GM12878 (cell line): Measurements from ENCODE around the gene PDE7B. TPM values are rescaled to one million over a fixed set of nuclear protein-coding genes. Genes with fewer than 3 reads are reported as not detected.

Experiments used
- ATAC-seq: fragments of 200-7000 bp; cut with Tn5 transposase; 3 replicates; pipeline ENCODE4 v1.9.1; 2020; ENCODE audit warnings: mild to moderate bottlenecking, moderate library complexity
- BruUV-seq: library from RNA; stranded (reverse); fragments of 400-500 nt; replicated peaks from 2 replicates; lab custom pipeline; 2021; lab: Mats Ljungman, UMichigan
- CTCF ChIA-PET: fragments of 300-600 bp; sonication (Branson Sonifier 250); formaldehyde crosslinking; extraction: SDS; loops from one replicate; lab custom pipeline; 2021; ENCODE audit warnings: inconsistent platforms; lab: Yijun Ruan, JAX
- POLR2A ChIA-PET: fragments of 350-600 bp; formaldehyde crosslinking; extraction: SDS; loops from one replicate; lab custom pipeline; 2021; ENCODE audit warnings: inconsistent platforms; lab: Charles Lee
- RAD21 ChIA-PET: fragments of 300-600 bp; sonication (Branson Sonifier 250); formaldehyde crosslinking; loops from one replicate; lab custom pipeline; 2023; ENCODE audit warnings: antibody characterized with exemption; ENCODE audit not compliant: unreplicated experiment; lab: Charles Lee
- SMC1A ChIA-PET: fragments of 300-600 bp; sonication (Branson Sonifier 250); formaldehyde crosslinking; loops from one replicate; lab custom pipeline; 2023; ENCODE audit not compliant: unreplicated experiment, uncharacterized antibody; lab: Charles Lee
- DNase-seq: peaks from one replicate; pipeline ENCODE4 v3.0.0-alpha.2; 2011; ENCODE audit warnings: low read depth, low spot score
- FAIRE-seq: peaks from 3 replicates; lab custom pipeline; 2011; peaks lifted over from hg19 to GRCh38; lab: Jason Lieb, UNC
- H2AFZ ChIP-seq: 2 replicates; pipeline ENCODE4 v1.6.0; 2011; ENCODE audit warnings: low read depth, low read length, control low read depth; ENCODE audit not compliant: control insufficient read depth
- H3K27ac ChIP-seq: 2 replicates; pipeline ENCODE4 v1.5.1; 2011; ENCODE audit warnings: control low read depth; ENCODE audit not compliant: control insufficient read depth, insufficient read depth
- H3K27me3 ChIP-seq, 2 experiments: replicated peaks in 1 of 2; 2 replicates each; pipeline versions ENCODE4 v1.6.0 to v1.6.1; 2011; ENCODE audit warnings: low read length in 1 of 2; ENCODE audit not compliant: control insufficient read depth in 2 of 2, insufficient read depth in 2 of 2
- H3K36me3 ChIP-seq, 2 experiments: 2 replicates each; pipeline ENCODE4 v1.5.1; 2011; ENCODE audit warnings: low read length in 1 of 2; ENCODE audit not compliant: control insufficient read depth in 2 of 2, insufficient read depth in 2 of 2
- H3K4me1 ChIP-seq: 2 replicates; pipeline ENCODE4 v1.6.1; 2011; ENCODE audit warnings: mild to moderate bottlenecking, low read length, moderate library complexity, mixed read lengths; ENCODE audit not compliant: control insufficient read depth, insufficient read depth
- H3K4me2 ChIP-seq: 2 replicates; pipeline ENCODE4 v1.6.0; 2011; ENCODE audit warnings: control low read depth; ENCODE audit not compliant: control insufficient read depth, insufficient read depth
- H3K4me3 ChIP-seq: fragments of 200-600 bp; sonication (generic); 2 replicates; pipeline ENCODE4 v1.5.1; 2016
- H3K79me2 ChIP-seq: 2 replicates; pipeline ENCODE4 v1.6.0; 2011; ENCODE audit warnings: low read length; ENCODE audit not compliant: control insufficient read depth, insufficient read depth
- H3K9ac ChIP-seq: 2 replicates; pipeline ENCODE4 v1.8.0; 2011; ENCODE audit warnings: low read length, control low read depth, mixed read lengths; ENCODE audit not compliant: control insufficient read depth, insufficient read depth
- H3K9me3 ChIP-seq: replicated peaks from 3 replicates; pipeline ENCODE4 v1.5.1; 2011; ENCODE audit warnings: mild to moderate bottlenecking, low read length; ENCODE audit not compliant: control insufficient read depth, insufficient read depth
- H4K20me1 ChIP-seq: 2 replicates; pipeline ENCODE4 v1.6.0; 2011; ENCODE audit not compliant: control insufficient read depth, insufficient read depth
- CBX3 ChIP-seq: fragments of 200-600 bp; sonication (generic); IDR thresholded peaks from 2 replicates; pipeline ENCODE4 v1.6.1; 2016; ENCODE audit warnings: low read depth, borderline replicate concordance
- CEBPB ChIP-seq, 2 experiments: fragments of 150-350 bp in 1 of 2; IDR thresholded peaks; 2 replicates each; pipeline ENCODE4 v1.6.1; 2012 to 2014; ENCODE audit warnings: low read depth in 2 of 2, low read length in 2 of 2, borderline replicate concordance in 1 of 2, inconsistent platforms in 1 of 2
- CHD4 ChIP-seq: fragments of 200-600 bp; sonication (generic); IDR thresholded peaks from 2 replicates; pipeline ENCODE4 v1.6.1; 2016; ENCODE audit warnings: mild to moderate bottlenecking
- CREM ChIP-seq: IDR thresholded peaks from 2 replicates; pipeline ENCODE4 v1.6.1; 2014; ENCODE audit warnings: antibody characterized with exemption, low read depth
- EGR1 ChIP-seq, 2 experiments: IDR thresholded peaks; 1 replicate in 1 of 2; 2 replicates in 1 of 2; pipeline ENCODE4 v1.6.1; 2011 to 2012; ENCODE audit warnings: low read depth in 2 of 2, low read length in 2 of 2, borderline replicate concordance in 1 of 2, mild to moderate bottlenecking in 1 of 2, moderate library complexity in 1 of 2
- JUND ChIP-seq: IDR thresholded peaks from 2 replicates; pipeline ENCODE4 v1.6.1; 2012; ENCODE audit warnings: low read depth, mild to moderate bottlenecking, low read length, improper control_type of control experiment, moderate library complexity
- KLF5 ChIP-seq: fragments of 450-650 bp; IDR thresholded peaks from 2 replicates; pipeline ENCODE4 v1.6.1; 2014; ENCODE audit warnings: mild to moderate bottlenecking; ENCODE audit not compliant: partially characterized antibody
- MYC ChIP-seq: IDR thresholded peaks from 2 replicates; pipeline ENCODE4 v1.6.1; 2011; ENCODE audit warnings: mild to moderate bottlenecking, low read length, moderate library complexity, inconsistent platforms; ENCODE audit not compliant: insufficient read depth, insufficient replicate concordance, insufficient read length, severe bottlenecking
- NBN ChIP-seq: fragments of 450-650 bp; IDR thresholded peaks from 2 replicates; pipeline ENCODE4 v1.6.1; 2016
- NKRF ChIP-seq: fragments of 450-650 bp; conservative IDR thresholded peaks from 2 replicates; pipeline ENCODE4 v1.6.1; 2017; ENCODE audit warnings: mild to moderate bottlenecking, moderate library complexity
- PRDM15 ChIP-seq: fragments of 450-650 bp; formaldehyde crosslinking; IDR thresholded peaks from 2 replicates; pipeline ENCODE4 v1.4.0; 2020; ENCODE audit warnings: mild to moderate bottlenecking, moderate library complexity
- RAD51 ChIP-seq: fragments of 450-650 bp; IDR thresholded peaks from 2 replicates; pipeline ENCODE4 v1.6.1; 2016; ENCODE audit warnings: moderate library complexity, mild to moderate bottlenecking, inconsistent platforms
- SRF ChIP-seq, 2 experiments: IDR thresholded peaks; 2 replicates each; pipeline ENCODE4 v1.6.1; 2011; ENCODE audit warnings: low read depth in 2 of 2, low read length in 2 of 2, mild to moderate bottlenecking in 1 of 2, moderate library complexity in 1 of 2
- SUPT20H ChIP-seq: IDR thresholded peaks from 2 replicates; pipeline ENCODE4 v1.6.1; 2011; ENCODE audit warnings: low read depth, mild to moderate bottlenecking, low read length, moderate library complexity, borderline replicate concordance; ENCODE audit not compliant: control insufficient read depth
- TARDBP ChIP-seq: IDR thresholded peaks from 2 replicates; pipeline ENCODE4 v1.6.1; 2016; ENCODE audit warnings: borderline replicate concordance
- YY1 ChIP-seq: IDR thresholded peaks from 2 replicates; pipeline ENCODE4 v1.6.1; 2011; ENCODE audit warnings: low read depth, mild to moderate bottlenecking, low read length
- WGBS: methylation state at CpG from one replicate; pipeline ENCODE4 v1.1.6; 2016; ENCODE audit warnings: low lambda C conversion rate; ENCODE audit not compliant: insufficient replicate concordance, insufficient coverage; ENCODE audit errors: missing lambda C conversion rate; 5-methylcytosine and 5-hydroxymethylcytosine counted together
- in situ Hi-C: fragments of 300-500 bp; cut with MboI; formaldehyde crosslinking; loops from 9 replicates; pipeline ENCODE4 v1.14.3; 2018; ENCODE audit warnings: mixed read lengths
- intact Hi-C: fragments of 100-400 bp; cut with micrococcal nuclease; formaldehyde crosslinking; loops from one replicate; pipeline ENCODE4 v1.14.2; 2022; ENCODE audit not compliant: unreplicated experiment
- polyA plus RNA-seq, 11 experiments: library from polyadenylated mRNA; depleted of rRNA in 4 of 11; unstranded in 6 of 11; stranded (reverse) in 5 of 11; fragments of >200 nt; fragmentation: Nextera tagmentation in 4 of 11; fragmentation: Illumina TruSeq in 1 of 11; extraction: Ambion mirVana in 4 of 11; extraction: Trizol in 1 of 11; gene quantifications; 1 replicate in 1 of 11; 2 replicates in 10 of 11; pipeline versions ENCODE4 v1.2.1 to v1.2.3, GENCODE V29; 2011 to 2016; ENCODE audit warnings: inconsistent platforms in 2 of 11, missing spikeins in 2 of 11, low read depth in 1 of 11
- total RNA-seq, 4 experiments: library from RNA; depleted of rRNA in 3 of 4; stranded (reverse); fragments of >200 nt in 3 of 4; fragmentation: Illumina TruSeq in 1 of 4; extraction: Trizol in 1 of 4; gene quantifications; 2 replicates each; pipeline versions ENCODE4 v1.2.1 to v1.2.3, GENCODE V29; 2013 to 2021
- TF ChIP-seq, protein P1 (sequence below): fragments of 450-650 bp; IDR thresholded peaks from 2 replicates; pipeline ENCODE4 v1.6.1; 2018; ENCODE audit warnings: mild to moderate bottlenecking, low read depth, moderate library complexity; ENCODE audit not compliant: partially characterized antibody

Gene PDE7B
- total and polyA plus RNA-seq, 10 of the 15 experiments (the other 5 are each of a cell fraction or from before 2014, with no cell fraction given) = not detected

GRCh38 chr6:136161950-136162349, 310.4 kb downstream of the PDE7B start:
- ATAC-seq = no peak
- no peaks in the 10 kb centered on the region for H3K27me3 ChIP-seq
- H3K79me2 ChIP-seq = no peaks in the 10 kb centered on the region
- H3K9ac ChIP-seq = no peak overlapping the region
- H3K4me2 ChIP-seq = no peak overlapping the region
- ChIA-PET SMC1A (no interaction called here), CTCF (interaction anchor here (1.3 kb wide), 1 partner anchor 65 kb away, joined by 3 read pairs; no protein-coding TSS in a partner anchor), POLR2A (no interaction called here), RAD21 (no interaction called here)
- H3K36me3 ChIP-seq = no peaks in the 10 kb centered on the region
- DNase-seq = no peak
- no peaks in the 10 kb centered on the region; the same call in 1 of the 2 replicates for H4K20me1 ChIP-seq
- in situ Hi-C loops (no loop called here), intact Hi-C loops (no loop called here)
- no peak overlapping the region; the same call in 1 of the 2 replicates for H3K4me3 ChIP-seq
- H2AFZ ChIP-seq = no peak overlapping the region
- BruUV-seq = no TSS peak
- no peak overlapping the region for H3K27ac ChIP-seq
- 21% methylated on average over 3 of the region's 3 CpGs for WGBS
- no peak for FAIRE-seq
- H3K4me1 ChIP-seq = no peaks in the 10 kb centered on the region
- H3K9me3 ChIP-seq = no peaks in the 10 kb centered on the region
- TF ChIP-seq CHD4 = no peak
- no peak for TF ChIP-seq PRDM15 (CRISPR knock-in tag)
- TF ChIP-seq NKRF = no peak
- no peak for TF ChIP-seq SUPT20H
- TF ChIP-seq CEBPB (IDR thresholded peaks at IDR 0.05; ENCODE audit: borderline replicate concordance in 1 of 2, low read depth in 2 of 2, low read length in 2 of 2) = no peak
- no peak for TF ChIP-seq MYC
- no peak for TF ChIP-seq NBN
- no peak for TF ChIP-seq EGR1 (IDR thresholded peaks at IDR 0.05; ENCODE audit: borderline replicate concordance in 1 of 2, low read depth in 2 of 2, low read length in 2 of 2)
- TF ChIP-seq CBX3 = no peak
- TF ChIP-seq RAD51 = no peak
- no peak for TF ChIP-seq TARDBP
- TF ChIP-seq JUND = no peak
- TF ChIP-seq SRF (IDR thresholded peaks at IDR 0.05; ENCODE audit: low read depth in 2 of 2, low read length in 2 of 2) = no peak
- TF ChIP-seq, protein P1, sequence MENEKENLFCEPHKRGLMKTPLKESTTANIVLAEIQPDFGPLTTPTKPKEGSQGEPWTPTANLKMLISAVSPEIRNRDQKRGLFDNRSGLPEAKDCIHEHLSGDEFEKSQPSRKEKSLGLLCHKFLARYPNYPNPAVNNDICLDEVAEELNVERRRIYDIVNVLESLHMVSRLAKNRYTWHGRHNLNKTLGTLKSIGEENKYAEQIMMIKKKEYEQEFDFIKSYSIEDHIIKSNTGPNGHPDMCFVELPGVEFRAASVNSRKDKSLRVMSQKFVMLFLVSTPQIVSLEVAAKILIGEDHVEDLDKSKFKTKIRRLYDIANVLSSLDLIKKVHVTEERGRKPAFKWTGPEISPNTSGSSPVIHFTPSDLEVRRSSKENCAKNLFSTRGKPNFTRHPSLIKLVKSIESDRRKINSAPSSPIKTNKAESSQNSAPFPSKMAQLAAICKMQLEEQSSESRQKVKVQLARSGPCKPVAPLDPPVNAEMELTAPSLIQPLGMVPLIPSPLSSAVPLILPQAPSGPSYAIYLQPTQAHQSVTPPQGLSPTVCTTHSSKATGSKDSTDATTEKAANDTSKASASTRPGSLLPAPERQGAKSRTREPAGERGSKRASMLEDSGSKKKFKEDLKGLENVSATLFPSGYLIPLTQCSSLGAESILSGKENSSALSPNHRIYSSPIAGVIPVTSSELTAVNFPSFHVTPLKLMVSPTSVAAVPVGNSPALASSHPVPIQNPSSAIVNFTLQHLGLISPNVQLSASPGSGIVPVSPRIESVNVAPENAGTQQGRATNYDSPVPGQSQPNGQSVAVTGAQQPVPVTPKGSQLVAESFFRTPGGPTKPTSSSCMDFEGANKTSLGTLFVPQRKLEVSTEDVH = no peak
- TF ChIP-seq CREM = no peak
- TF ChIP-seq YY1 = no peak
- no peak for TF ChIP-seq KLF5
